T47D (cell line): ENCODE results near the gene CCDC124.

Source experiments
- DNase-seq, 2 experiments: peaks; one replicate each; pipeline versions ENCODE4 v3.0.0 to v3.0.0-alpha.2; 2011 to 2012; ENCODE audit warnings: low read depth in 1 of 2, low spot score in 1 of 2
- JUND ChIP-seq: IDR thresholded peaks from 2 replicates; pipeline ENCODE4 v1.6.1; 2012; ENCODE audit warnings: low read depth
- in situ Hi-C: cut with HindIII; loops from 2 replicates; pipeline ENCODE4 v1.10.0; 2016; ENCODE audit warnings: low sequenced_read_pairs, low pct_unique_long_range_greater_than_20kb

The CCDC124 gene

DNA sequence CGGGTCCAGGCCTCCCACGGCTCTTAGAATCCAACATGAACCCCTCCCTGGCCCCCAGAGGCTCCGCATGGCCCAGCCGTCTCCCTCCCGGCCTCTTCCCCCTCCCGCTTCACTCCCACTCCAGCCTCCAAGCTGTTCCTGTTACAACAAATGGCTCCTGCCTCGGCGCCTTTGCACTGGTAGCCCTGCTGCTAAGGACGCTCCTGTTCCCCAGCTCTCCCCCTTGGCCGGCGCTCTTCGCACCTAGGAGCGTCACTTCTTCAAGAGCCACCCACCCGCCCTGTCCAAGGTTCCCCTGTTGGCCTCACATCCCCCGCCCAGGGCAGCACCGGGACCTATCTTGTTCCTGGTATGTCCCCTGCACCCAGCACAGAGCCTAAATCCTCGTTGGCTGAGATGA is 9.4 kb downstream of the CCDC124 start:
- DNase-seq = no peak
- in situ Hi-C loops = no loop called here
- TF ChIP-seq JUND = no peak

DNA sequence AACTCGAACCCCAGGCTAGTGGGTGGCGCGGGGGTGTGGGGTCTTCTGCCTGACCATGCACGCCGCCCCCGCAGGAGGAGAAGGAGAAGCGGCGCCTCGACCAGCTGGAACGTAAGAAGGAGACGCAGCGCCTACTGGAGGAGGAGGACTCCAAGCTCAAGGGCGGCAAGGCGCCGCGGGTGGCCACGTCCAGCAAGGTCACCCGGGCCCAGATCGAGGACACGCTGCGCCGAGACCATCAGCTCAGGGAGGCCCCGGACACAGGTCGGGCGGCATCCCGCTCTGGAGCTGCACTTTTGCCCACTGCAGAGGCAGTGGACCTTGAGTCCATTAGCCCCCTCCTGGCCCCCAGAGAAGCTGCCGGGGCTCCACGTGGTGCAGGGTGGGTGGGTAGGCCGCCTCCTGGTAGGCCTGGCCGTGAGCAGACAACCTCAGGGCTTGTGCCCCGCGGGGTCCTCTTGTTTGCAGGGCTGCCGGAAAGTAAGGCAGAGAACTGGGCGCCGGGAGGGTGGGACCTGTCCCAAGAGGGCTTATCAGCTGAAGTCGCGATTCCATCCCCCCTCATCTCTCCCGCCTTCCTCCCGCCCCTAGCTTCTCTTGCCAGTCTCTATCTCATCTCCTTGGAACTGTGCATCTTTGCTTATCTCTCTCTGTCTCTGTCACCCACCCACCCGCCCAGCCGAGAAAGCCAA is 9.9 kb downstream of the CCDC124 start:
- in situ Hi-C loops = no loop called here

DNA sequence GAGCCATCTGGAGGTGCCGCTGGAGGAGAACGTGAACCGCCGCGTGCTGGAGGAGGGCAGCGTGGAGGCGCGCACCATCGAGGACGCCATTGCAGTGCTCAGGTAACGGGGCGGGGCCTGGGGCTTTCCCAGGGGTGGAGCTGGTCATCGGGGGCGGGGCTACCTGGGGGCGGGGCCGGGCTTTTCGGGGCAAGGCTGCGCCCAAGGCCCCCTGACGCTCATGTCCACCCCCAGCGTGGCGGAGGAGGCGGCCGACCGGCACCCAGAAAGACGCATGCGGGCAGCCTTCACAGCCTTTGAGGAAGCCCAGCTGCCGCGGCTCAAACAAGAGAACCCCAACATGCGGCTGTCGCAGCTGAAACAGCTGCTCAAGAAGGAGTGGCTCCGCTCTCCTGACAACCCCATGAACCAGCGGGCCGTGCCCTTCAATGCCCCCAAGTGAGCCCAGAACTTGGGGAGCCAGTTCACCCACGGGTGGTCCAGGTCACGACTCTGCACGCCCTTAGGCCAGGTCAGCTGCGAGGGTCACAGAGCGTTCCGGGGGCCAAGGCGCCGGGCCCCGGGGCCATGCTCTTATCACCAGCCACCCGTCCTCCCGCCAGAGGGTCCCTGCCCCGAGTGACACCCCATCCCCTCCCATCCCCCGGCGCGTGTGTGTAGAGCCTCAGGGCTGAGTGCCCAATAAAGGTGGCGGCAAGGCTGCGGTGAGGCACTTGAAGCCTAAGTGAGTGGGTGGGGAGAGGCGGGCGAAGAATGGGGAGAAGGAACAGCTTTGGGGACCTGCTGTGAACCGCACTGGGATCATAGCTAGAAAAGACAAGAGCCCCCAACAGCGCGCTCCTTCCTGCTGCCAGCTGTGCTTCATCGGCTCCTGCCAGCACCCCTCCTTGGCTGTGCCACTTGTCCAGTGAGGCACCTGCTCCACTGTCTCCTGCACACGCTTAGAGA is 10.7 kb downstream of the CCDC124 start:
- DNase-seq = no peak
- in situ Hi-C loops = no loop called here
- no peak for TF ChIP-seq JUND

More for the DNA sequence above, 9.9 kb downstream of the CCDC124 start:
- TF ChIP-seq JUND = no peak
- DNase-seq = no peak

DNA sequence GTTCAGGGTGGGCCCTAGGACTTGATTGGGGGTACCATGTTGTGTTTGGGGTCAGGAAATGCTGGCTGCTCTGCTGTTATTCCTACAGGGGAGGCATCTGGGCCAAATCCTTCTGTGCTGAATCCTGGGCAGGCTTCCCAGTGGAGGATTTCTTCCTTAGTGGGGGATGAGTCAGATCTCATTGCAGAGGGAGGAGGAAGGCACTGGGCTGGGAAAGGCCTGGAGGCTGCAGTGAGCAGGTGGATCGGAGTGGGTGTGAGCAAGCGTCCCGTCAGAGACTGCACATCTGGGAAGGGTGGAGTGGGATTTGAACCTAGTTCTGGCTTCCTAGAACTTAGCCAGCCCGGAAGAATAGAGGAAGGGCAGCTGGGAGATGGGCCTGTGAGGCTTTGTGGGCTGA is 11.5 kb downstream of the CCDC124 start:
- no peak for DNase-seq
- no peak for TF ChIP-seq JUND
- in situ Hi-C loops = no loop called here

DNA sequence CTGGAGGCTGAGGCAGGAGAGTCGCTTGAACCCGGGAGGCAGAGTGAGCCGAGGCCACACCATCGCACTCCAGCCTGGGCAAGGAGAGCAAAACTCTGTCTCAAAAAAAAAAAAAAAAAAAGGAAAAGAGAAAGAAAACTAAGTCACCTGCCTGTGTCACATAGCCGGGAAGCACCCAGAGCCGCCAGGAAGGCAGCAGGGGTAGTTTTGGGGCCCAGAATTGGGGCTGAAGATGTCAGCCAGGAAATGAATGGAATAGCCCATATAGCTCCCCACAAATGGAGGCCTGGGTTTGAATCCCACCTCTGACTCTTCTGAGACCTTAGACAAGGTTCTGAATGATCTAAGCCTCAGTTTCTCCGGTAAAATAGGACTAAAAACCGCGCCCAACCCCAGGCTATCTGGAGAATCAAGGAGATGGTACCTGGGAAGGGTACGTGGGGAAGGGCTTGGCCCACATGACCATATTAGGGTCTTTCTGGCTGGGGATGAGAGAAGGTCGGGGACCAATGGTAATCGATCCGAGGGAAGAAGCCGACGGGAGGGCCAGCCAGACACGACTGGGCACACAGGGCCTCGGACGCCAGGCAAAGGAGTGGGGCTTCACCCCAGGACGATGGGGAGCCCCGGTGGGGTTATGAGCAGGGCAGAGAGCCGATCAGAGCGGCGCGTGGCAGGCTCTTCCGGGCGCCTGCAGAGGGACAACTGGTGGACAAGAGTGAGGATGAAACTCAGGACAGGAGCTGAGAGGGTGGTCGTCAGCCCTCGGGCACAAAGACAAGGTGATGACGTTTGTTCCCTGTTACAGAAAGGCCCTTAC is 14.4 kb downstream of the CCDC124 start:
- TF ChIP-seq JUND = no peak
- no peak for DNase-seq
- in situ Hi-C loops = no loop called here

DNA sequence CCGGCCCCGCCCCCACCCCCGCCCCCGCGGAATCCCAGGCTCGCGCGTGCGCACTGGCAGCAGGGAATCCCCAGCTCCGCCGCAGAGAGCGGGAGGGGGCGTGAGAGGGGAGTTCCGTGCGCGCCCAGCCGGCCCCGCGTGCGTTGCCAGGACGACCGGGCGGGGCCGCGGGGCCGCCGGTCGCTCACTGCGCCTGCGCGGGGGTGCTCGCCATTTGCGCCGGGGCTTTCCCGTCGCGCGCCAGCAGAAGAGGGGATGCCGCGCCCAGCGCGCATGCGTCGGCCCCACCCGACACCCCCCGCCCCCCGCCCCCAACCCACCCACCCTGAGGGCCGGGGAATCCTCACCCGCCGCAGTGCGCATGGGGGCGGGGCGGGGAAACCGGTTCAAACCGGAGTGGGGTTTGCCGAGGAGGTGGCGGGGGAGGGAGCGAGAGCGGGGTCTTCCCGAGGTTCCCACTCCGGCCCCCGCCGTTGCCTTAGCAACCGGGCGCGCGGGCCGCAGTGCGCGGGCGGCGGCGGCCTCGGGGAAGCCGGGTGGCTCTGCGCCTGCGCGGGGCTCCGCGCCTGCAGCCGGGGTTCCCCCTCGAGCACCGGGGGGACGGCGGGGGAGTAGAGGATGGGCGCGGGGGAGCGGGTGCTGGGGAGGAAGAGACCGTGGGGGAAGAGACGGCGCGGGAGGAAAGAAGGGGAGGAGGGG is 15.1 kb downstream of the CCDC124 start:
- DNase-seq = peak; percentile 93 to 95
- in situ Hi-C loops = no loop called here
- TF ChIP-seq JUND = no peak

DNA sequence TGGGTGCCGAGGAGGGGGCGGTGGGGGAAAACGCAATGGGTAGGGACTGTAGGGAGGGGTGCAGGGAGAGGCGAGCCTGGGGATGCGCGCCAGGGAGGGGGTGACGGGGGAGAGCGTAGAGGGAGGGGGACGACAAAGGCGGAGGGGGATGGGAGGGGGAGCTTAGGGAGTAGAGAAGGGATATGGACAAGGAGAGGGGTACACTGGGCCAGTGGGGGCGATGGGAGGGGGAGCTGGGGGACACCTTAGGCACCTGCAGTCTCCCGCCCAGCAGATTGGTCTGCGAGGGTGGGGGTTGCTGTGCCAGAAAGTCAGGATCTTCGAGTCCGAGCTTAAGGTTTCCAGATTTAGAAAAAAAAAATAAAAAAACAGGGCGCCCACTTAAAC is 15.7 kb downstream of the CCDC124 start:
- DNase-seq = no peak
- no peak for TF ChIP-seq JUND
- in situ Hi-C loops = no loop called here

DNA sequence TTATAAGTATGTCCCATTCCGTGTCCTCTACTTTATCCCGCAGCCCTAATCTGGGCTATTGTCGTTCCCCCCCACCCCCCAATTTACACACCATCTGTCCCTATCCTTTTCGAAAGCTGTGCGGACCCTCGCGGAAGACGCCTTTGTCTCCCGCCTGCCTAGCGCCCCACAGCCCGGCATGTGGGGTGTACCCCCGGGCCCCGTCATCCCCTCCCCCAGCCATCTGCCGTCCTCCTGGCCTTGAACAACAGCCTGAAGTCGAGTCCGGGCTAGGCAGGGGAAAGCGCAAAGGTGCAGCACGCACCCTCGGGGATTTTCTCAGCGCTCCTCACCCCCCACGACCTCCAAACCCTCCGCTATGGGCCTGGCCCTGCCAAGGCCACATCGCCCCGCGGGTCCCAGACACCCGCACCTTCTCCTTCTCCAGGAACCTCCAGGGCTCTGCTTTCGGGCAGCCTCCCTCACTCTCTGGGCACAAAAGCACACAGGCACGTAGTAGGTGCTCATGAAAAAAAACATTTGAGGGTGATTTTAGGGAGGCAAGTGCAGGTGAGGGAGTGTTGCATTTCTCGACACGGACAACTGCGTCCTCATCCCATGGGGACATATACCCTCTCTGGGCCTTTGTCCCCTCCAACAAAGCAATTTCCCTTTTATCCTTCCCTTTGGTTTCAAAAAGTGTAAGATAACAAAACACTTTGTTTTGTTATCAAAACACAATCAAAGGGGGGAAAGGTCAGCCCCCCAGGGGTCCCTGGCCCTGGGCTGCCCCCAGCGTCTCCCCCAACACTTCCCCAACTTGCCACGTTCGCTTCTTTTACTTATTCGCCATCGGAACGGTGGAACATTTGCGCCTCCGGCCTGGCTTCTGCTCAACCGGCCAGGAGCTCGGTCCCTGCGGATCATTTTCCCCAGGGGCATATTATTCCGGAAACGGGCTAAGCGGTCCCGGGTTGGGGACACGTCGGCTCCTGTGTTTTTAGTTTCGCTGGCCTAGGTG is 16.4 kb downstream of the CCDC124 start:
- TF ChIP-seq JUND = no peak
- no peak for DNase-seq
- in situ Hi-C loops = no loop called here

DNA sequence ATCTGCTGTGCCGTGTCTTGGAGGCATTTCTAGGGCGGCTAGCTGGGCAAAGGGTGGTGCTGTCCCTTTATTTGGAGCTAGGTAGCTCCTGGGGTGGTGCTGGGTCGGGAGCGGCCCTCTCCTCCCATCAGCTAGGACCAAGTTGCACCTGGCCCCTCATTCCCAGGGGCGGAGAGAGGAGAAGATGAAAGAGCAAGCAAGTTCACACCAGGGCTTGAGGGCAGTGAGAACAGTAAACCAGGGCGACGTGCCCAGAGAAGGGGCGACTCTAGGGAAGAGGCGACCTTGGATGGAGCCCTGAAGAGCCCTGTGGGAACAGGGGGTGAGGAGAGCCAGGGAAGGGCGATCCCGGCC is 17.1 kb downstream of the CCDC124 start:
- DNase-seq = no peak
- TF ChIP-seq JUND = no peak
- in situ Hi-C loops = no loop called here

DNA sequence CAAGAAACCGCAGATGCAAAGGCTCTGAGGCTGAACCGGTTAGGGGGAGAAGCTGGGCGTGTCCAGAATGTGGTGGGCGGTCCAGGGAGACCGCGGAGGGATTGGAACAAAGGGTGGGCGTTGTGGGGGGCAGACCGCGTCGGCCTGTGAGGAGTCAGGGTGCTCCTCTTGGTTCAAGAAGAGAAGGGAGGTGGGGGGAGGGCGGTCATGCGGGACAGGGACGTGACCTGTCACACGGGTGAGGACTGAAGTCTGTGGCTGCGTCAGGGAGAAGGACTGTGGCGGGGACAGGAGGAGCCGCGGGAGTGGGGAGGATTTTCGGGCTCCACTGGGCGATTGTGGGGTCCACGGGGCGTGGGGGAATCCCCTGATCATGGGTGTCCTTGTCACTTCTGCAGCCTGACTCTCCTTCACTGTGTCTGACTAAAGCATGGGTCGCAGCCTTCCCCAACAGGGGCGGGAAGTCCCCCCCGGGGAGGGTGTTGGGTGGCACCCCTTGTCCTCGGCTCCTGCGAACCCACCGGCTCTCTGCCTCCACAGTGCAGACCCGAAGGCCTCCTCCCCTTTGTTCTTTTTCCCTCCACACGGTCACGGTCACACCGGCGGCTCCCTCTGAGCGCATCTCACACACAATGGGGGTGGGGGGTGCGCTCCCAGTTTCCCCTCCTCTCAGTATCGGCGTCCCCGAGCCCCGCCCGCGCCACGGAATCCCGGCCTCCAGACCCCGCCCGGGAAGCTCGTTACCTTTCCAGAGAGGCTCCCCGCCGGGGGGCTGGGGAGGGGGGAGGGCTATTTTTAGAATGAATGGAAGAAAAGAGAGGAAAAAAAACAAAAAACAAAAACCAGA is 17.7 kb downstream of the CCDC124 start:
- in situ Hi-C loops = no loop called here
- DNase-seq = no peak
- TF ChIP-seq JUND = no peak
